ENCODE measurements around the gene C1QTNF3.

The C1QTNF3 gene

DNA sequence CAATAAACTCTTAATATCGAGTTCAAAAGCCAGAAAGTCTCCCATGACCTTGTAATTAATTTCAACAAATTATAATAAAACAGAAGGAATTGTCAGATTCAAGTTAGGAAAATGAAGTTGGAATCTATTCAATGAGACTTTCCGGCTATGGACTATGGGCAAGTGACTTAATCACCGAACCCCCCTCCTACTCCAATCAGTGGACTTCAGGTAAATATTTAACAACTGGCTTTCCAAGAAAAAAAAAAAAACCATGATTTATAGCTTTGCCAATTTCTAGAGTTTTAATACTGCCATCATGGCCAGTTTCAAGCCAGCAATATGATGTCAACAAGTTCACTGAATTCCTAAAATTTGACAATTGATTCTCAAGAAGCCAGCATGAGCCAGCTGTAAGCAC is 63.0 kb downstream of the C1QTNF3 start:
- H3K4me1 ChIP-seq (ENCODE audit: control insufficient read depth, low read length), result no peaks in the 10 kb centered on the region
- no peak overlapping the region for H3K4me2 ChIP-seq (ENCODE audit: low read length)
- H3F3A ChIP-seq (ENCODE audit: control insufficient read depth, insufficient read depth), result no peaks in the 10 kb centered on the region
- H3K9me2 ChIP-seq (replicated peaks; ENCODE audit: control insufficient read depth, low read length), result no peaks in the 10 kb centered on the region
- H3K4me3 ChIP-seq (ENCODE audit: low read length), result no peak overlapping the region
- TF ChIP-seq, protein P1, sequence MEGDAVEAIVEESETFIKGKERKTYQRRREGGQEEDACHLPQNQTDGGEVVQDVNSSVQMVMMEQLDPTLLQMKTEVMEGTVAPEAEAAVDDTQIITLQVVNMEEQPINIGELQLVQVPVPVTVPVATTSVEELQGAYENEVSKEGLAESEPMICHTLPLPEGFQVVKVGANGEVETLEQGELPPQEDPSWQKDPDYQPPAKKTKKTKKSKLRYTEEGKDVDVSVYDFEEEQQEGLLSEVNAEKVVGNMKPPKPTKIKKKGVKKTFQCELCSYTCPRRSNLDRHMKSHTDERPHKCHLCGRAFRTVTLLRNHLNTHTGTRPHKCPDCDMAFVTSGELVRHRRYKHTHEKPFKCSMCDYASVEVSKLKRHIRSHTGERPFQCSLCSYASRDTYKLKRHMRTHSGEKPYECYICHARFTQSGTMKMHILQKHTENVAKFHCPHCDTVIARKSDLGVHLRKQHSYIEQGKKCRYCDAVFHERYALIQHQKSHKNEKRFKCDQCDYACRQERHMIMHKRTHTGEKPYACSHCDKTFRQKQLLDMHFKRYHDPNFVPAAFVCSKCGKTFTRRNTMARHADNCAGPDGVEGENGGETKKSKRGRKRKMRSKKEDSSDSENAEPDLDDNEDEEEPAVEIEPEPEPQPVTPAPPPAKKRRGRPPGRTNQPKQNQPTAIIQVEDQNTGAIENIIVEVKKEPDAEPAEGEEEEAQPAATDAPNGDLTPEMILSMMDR (IDR thresholded peaks at IDR 0.05; ENCODE audit: low read depth, low read length, poor library complexity, severe bottlenecking), result no peak
- TF ChIP-seq EZH2phosphoT487 (IDR thresholded peaks at IDR 0.05; ENCODE audit: borderline replicate concordance, low read length), result no peak
- no peaks in the 10 kb centered on the region for H4K20me1 ChIP-seq (ENCODE audit: control insufficient read depth, insufficient read depth, low read depth, low read length)
- peaks cover 6% of the 10 kb centered on the region; the same call in 1 of the 2 replicates for H3K27me3 ChIP-seq (ENCODE audit: control insufficient read depth, low read length)
- H3K36me3 ChIP-seq (ENCODE audit: control insufficient read depth, low read length), result no peaks in the 10 kb centered on the region
- no peaks in the 10 kb centered on the region for H3K79me2 ChIP-seq (ENCODE audit: control insufficient read depth, low read length)
- H3K9me3 ChIP-seq (ENCODE audit: control insufficient read depth, insufficient read depth, low read length), result peaks cover 2% of the 10 kb centered on the region; the same call in 1 of the 2 replicates
- no peak overlapping the region for H3K27ac ChIP-seq (ENCODE audit: low read depth, low read length)

DNA sequence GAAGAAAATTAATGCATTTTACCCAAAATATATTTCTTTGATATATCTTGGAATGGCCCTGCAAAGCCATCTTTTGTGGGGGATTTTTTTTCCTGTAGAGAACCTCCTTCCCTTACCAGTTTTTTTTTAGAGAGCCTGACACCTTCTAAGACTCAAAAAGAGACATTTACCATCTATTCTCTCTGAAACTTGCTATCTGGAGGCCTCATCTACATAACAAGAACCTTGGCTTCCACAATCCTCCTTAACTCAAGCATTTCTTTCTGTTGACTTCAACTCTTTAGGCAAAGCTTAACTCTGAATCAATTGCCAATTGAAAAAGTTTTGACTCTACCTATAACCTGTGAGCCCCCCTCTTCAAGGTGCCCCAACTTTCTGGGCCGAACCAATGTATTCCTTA is 64.7 kb downstream of the C1QTNF3 start:
- no peaks in the 10 kb centered on the region for H3K9me3 ChIP-seq (ENCODE audit: control insufficient read depth, insufficient read depth, low read length)
- H3K36me3 ChIP-seq (ENCODE audit: control insufficient read depth, low read length), result no peaks in the 10 kb centered on the region
- peaks cover 6% of the 10 kb centered on the region; the same call in 1 of the 2 replicates for H3K27me3 ChIP-seq (ENCODE audit: control insufficient read depth, low read length)
- H3K4me2 ChIP-seq (ENCODE audit: low read length), result no peak overlapping the region
- no peaks in the 10 kb centered on the region for H3K4me1 ChIP-seq (ENCODE audit: control insufficient read depth, low read length)
- no peaks in the 10 kb centered on the region for H3K79me2 ChIP-seq (ENCODE audit: control insufficient read depth, low read length)
- H3F3A ChIP-seq (ENCODE audit: control insufficient read depth, insufficient read depth), result no peaks in the 10 kb centered on the region
- H3K27ac ChIP-seq (ENCODE audit: low read depth, low read length), result no peak overlapping the region
- TF ChIP-seq, protein P1 (IDR thresholded peaks at IDR 0.05; ENCODE audit: low read depth, low read length, poor library complexity, severe bottlenecking), result no peak
- no peak for TF ChIP-seq EZH2phosphoT487 (IDR thresholded peaks at IDR 0.05; ENCODE audit: borderline replicate concordance, low read length)
- H3K9me2 ChIP-seq (replicated peaks; ENCODE audit: control insufficient read depth, low read length), result no peaks in the 10 kb centered on the region
- no peak overlapping the region for H3K4me3 ChIP-seq (ENCODE audit: low read length)
- no peaks in the 10 kb centered on the region for H4K20me1 ChIP-seq (ENCODE audit: control insufficient read depth, insufficient read depth, low read depth, low read length)

DNA sequence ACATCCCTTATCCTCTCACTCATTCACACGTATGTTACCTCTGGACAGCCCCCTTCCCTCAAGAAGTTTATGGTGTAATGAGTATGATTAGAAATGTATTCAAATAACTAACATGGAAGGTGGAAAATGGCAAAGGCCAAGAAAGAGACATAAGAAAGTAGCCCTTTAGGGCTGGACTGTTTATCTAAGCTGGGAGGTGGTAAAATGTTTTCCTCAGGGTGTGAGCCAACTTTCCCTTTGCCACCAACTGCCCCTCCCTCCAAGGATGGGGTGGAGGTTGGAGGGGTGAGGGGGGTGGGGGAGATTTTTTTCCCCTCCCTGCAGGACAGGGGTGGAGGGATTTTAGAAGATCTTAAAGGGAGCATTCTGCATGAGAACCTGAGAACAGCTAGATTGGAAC is 66.7 kb downstream of the C1QTNF3 start:
- Histone ChIP-seq H3K27ac (ENCODE audit: low read depth, low read length) (no peak overlapping the region), H3K79me2 (ENCODE audit: control insufficient read depth, low read length) (no peaks in the 10 kb centered on the region), H3F3A (ENCODE audit: control insufficient read depth, insufficient read depth) (no peaks in the 10 kb centered on the region), H3K4me1 (ENCODE audit: control insufficient read depth, low read length) (no peaks in the 10 kb centered on the region), H3K36me3 (ENCODE audit: control insufficient read depth, low read length) (no peaks in the 10 kb centered on the region), H3K4me2 (ENCODE audit: low read length) (no peak overlapping the region), H3K9me2 (replicated peaks; ENCODE audit: control insufficient read depth, low read length) (no peaks in the 10 kb centered on the region), H3K4me3 (ENCODE audit: low read length) (no peak overlapping the region), H4K20me1 (ENCODE audit: control insufficient read depth, insufficient read depth, low read depth, low read length) (no peaks in the 10 kb centered on the region), H3K9me3 (ENCODE audit: control insufficient read depth, insufficient read depth, low read length) (no peaks in the 10 kb centered on the region), H3K27me3 (ENCODE audit: control insufficient read depth, low read length) (peaks cover 6% of the 10 kb centered on the region; the same call in 1 of the 2 replicates)
- TF ChIP-seq, protein P1 (IDR thresholded peaks at IDR 0.05; ENCODE audit: low read depth, low read length, poor library complexity, severe bottlenecking), result no peak
- TF ChIP-seq EZH2phosphoT487 (IDR thresholded peaks at IDR 0.05; ENCODE audit: borderline replicate concordance, low read length), result no peak

All from DOHH2 (cell line).